KMS-11 (cell line): ENCODE data around the gene TSPEAR.

ENCODE experiments used
- H2AFZ ChIP-seq: fragments of 200-600 bp; sonication (generic); 2 replicates; pipeline ENCODE4 v1.6.1; 2016; ENCODE audit warnings: antibody characterized with exemption, mixed run types, low read depth
- H3K27ac ChIP-seq: fragments of 200-600 bp; sonication (generic); 2 replicates; pipeline ENCODE4 v1.6.1; 2016; ENCODE audit warnings: mild to moderate bottlenecking, mixed run types
- H3K27me3 ChIP-seq: fragments of 200-600 bp; sonication (generic); 2 replicates; pipeline ENCODE4 v1.6.1; 2017; ENCODE audit warnings: mild to moderate bottlenecking, low read depth, mixed run types, moderate library complexity; ENCODE audit not compliant: insufficient read depth
- H3K36me3 ChIP-seq: fragments of 200-600 bp; sonication (generic); 2 replicates; pipeline ENCODE4 v1.6.1; 2017; ENCODE audit warnings: mild to moderate bottlenecking, mixed run types; ENCODE audit not compliant: insufficient read depth
- H3K4me1 ChIP-seq: fragments of 200-600 bp; sonication (generic); 2 replicates; pipeline ENCODE4 v1.6.1; 2016; ENCODE audit warnings: mild to moderate bottlenecking, low read depth, mixed run types; ENCODE audit not compliant: poor library complexity, severe bottlenecking
- H3K4me2 ChIP-seq: fragments of 200-600 bp; sonication (generic); 2 replicates; pipeline ENCODE4 v1.7.0; 2016; ENCODE audit warnings: mild to moderate bottlenecking, mixed run types
- H3K4me3 ChIP-seq: fragments of 200-600 bp; sonication (generic); IDR thresholded peaks from 2 replicates; pipeline ENCODE4 v1.6.1; 2017; ENCODE audit warnings: low read depth, low read length, mixed read lengths; ENCODE audit not compliant: insufficient read depth
- H3K79me2 ChIP-seq: fragments of 200-600 bp; sonication (generic); 2 replicates; pipeline ENCODE4 v1.6.1; 2016; ENCODE audit warnings: low read depth, mixed run types; ENCODE audit not compliant: insufficient read depth
- H3K9ac ChIP-seq: fragments of 200-600 bp; sonication (generic); 2 replicates; pipeline ENCODE4 v1.6.1; 2016; ENCODE audit warnings: mild to moderate bottlenecking, mixed run types
- H4K20me1 ChIP-seq: fragments of 200-600 bp; sonication (generic); 2 replicates; pipeline ENCODE4 v1.6.1; 2016; ENCODE audit warnings: mild to moderate bottlenecking, mixed run types; ENCODE audit not compliant: insufficient read depth
- CTCF ChIP-seq: fragments of 200-600 bp; sonication (generic); conservative IDR thresholded peaks from 2 replicates; pipeline ENCODE4 v1.6.1; 2017; ENCODE audit warnings: low read depth, mild to moderate bottlenecking, antibody characterized with exemption, low read length, moderate library complexity, mixed read lengths

TSPEAR gene

GRCh38 chr21:44724196-44724595 is 12.8 kb upstream of the TSPEAR start:
- Histone ChIP-seq H3K4me1 (no peaks in the 10 kb centered on the region), H3K27ac (no peak overlapping the region), H3K27me3 (peaks cover 81% of the 10 kb centered on the region), H3K79me2 (no peaks in the 10 kb centered on the region), H3K4me2 (no peak overlapping the region), H3K4me3 (no peak overlapping the region), H3K36me3 (no peaks in the 10 kb centered on the region), H3K9ac (no peak overlapping the region), H4K20me1 (no peaks in the 10 kb centered on the region), H2AFZ (no peak overlapping the region)
- no peak for TF ChIP-seq CTCF

GRCh38 chr21:44723177-44724131 is 12.1 kb upstream of the TSPEAR start:
- no peak overlapping the region for H3K9ac ChIP-seq
- no peak for TF ChIP-seq CTCF
- H3K4me3 ChIP-seq = no peak overlapping the region
- no peak overlapping the region for H2AFZ ChIP-seq
- no peaks in the 10 kb centered on the region for H3K4me1 ChIP-seq
- peaks cover 79% of the 10 kb centered on the region for H3K27me3 ChIP-seq
- no peak overlapping the region for H3K4me2 ChIP-seq
- no peaks in the 10 kb centered on the region for H3K79me2 ChIP-seq
- no peaks in the 10 kb centered on the region for H3K36me3 ChIP-seq
- no peak overlapping the region for H3K27ac ChIP-seq
- H4K20me1 ChIP-seq = no peaks in the 10 kb centered on the region

- Histone ChIP-seq H3K27ac (no peak overlapping the region), H3K79me2 (no peaks in the 10 kb centered on the region), H3K4me2 (no peak overlapping the region), H3K36me3 (no peaks in the 10 kb centered on the region), H4K20me1 (no peaks in the 10 kb centered on the region), H3K27me3 (peaks cover 77% of the 10 kb centered on the region), H2AFZ (no peak overlapping the region), H3K9ac (no peak overlapping the region), H3K4me3 (no peak overlapping the region), H3K4me1 (no peaks in the 10 kb centered on the region)
- TF ChIP-seq CTCF = no peak
Measured at GRCh38 chr21:44722731-44723130, 11.4 kb upstream of the TSPEAR start.

- H3K27ac ChIP-seq = no peak overlapping the region
- H2AFZ ChIP-seq = no peak overlapping the region
- peaks cover 80% of the 10 kb centered on the region for H3K27me3 ChIP-seq
- no peaks in the 10 kb centered on the region for H3K36me3 ChIP-seq
- H3K4me3 ChIP-seq = no peak overlapping the region
- no peaks in the 10 kb centered on the region for H4K20me1 ChIP-seq
- no peaks in the 10 kb centered on the region for H3K79me2 ChIP-seq
- no peaks in the 10 kb centered on the region for H3K4me1 ChIP-seq
- no peak overlapping the region for H3K4me2 ChIP-seq
- no peak for TF ChIP-seq CTCF
- no peak overlapping the region for H3K9ac ChIP-seq
Measured at GRCh38 chr21:44720170-44720569, 8.8 kb upstream of the TSPEAR start.
